ENCODE measurements around the gene ZC3H12C.

The ZC3H12C gene

DNA sequence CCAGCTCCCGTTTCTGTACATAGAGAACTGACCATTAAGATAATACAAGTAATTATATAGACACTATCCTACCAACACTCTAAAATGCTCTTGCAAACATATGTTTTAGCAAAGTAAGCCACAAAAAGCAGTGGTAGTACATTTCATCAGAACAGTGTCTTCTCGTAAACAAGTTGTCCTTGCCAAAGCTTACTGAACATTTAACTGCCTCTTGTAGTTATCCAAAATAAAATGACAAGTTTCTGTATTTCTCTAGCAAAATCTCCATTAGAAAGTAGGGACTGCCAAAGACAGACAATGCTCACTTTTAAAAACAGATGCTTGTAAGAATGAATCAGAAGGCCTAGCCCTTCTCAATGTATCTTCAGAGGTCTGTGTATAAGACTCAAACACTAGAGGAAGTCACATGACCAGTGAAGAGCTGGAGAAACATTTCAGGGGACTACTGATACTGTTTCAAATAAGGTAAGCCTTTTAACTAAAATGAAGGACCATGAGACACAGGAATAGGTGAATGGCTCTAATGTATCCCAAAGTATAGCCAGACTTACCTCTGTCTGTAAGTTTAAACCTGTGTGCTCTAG lies 7.8 kb upstream of the ZC3H12C start:
- H3K4me3 ChIP-seq (ENCODE audit: low read depth, low read length) = no peak overlapping the region
- no peaks in the 10 kb centered on the region for H3K36me3 ChIP-seq (replicated peaks)
- no peak for DNase-seq
- in situ Hi-C loops (cut with HindIII; ENCODE audit: low pct_ligation_motif_present, low sequenced_read_pairs) = no loop called here
- TF ChIP-seq, protein P1, sequence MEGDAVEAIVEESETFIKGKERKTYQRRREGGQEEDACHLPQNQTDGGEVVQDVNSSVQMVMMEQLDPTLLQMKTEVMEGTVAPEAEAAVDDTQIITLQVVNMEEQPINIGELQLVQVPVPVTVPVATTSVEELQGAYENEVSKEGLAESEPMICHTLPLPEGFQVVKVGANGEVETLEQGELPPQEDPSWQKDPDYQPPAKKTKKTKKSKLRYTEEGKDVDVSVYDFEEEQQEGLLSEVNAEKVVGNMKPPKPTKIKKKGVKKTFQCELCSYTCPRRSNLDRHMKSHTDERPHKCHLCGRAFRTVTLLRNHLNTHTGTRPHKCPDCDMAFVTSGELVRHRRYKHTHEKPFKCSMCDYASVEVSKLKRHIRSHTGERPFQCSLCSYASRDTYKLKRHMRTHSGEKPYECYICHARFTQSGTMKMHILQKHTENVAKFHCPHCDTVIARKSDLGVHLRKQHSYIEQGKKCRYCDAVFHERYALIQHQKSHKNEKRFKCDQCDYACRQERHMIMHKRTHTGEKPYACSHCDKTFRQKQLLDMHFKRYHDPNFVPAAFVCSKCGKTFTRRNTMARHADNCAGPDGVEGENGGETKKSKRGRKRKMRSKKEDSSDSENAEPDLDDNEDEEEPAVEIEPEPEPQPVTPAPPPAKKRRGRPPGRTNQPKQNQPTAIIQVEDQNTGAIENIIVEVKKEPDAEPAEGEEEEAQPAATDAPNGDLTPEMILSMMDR (IDR thresholded peaks at IDR 0.05; ENCODE audit: low read depth, low read length, missing control alignments) = no peak
- H3K27me3 ChIP-seq (replicated peaks) = no peaks in the 10 kb centered on the region
- H3K27ac ChIP-seq = no peak overlapping the region

GRCh38 chr11:110086892-110087309 lies 6.3 kb upstream of the ZC3H12C start:
- DNase-seq = peak; percentile 72
- Histone ChIP-seq H3K27ac (peak overlapping the region; percentile 31), H3K36me3 (replicated peaks) (no peaks in the 10 kb centered on the region)

DNA sequence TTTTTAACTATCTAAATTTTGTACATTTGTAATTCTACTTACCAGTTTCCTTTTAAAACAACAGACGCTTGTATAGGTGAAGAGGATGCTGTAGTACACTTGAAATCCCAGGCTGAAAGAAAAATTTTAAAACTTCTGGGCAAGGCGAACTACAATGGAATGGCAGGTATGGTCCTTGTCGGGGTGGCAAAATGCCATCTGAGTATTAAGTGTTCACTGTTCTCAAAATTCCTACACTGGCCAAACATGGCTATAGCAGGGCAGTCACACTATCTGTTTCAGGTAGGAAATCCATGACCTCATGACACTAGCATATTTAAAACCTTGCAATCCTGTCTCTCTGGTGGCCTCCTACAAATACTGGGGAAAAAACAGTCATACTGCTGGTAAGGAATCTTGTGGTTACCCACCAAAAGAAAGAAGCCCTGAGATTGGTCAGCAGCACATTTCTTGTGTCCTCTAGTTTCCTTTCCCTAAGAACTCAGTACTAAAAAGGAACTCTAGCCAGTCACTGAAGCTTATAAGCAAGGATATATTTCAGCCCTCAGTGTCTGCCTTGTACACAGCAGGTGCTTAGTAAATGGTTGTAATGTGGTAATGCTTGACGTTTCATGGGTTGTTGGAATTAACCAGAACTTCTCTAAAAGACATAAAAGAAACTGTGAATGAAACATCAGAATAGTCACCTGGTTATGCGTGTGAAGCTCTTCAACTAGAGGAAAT lies 5.2 kb upstream of the ZC3H12C start:
- TF ChIP-seq, protein P1 (IDR thresholded peaks at IDR 0.05; ENCODE audit: low read depth, low read length, missing control alignments) = no peak
- Histone ChIP-seq H3K27ac (peak overlapping the region; percentile 15), H3K4me3 (ENCODE audit: low read depth, low read length) (no peak overlapping the region), H3K36me3 (replicated peaks) (no peaks in the 10 kb centered on the region), H3K27me3 (replicated peaks) (no peaks in the 10 kb centered on the region)
- DNase-seq = peak; percentile 73
- in situ Hi-C loops (cut with HindIII; ENCODE audit: low pct_ligation_motif_present, low sequenced_read_pairs) = no loop called here

More at GRCh38 chr11:110086892-110087309, 6.3 kb upstream of the ZC3H12C start:
- H3K4me3 ChIP-seq (ENCODE audit: low read depth, low read length) = no peak overlapping the region
- TF ChIP-seq, protein P1 (IDR thresholded peaks at IDR 0.05; ENCODE audit: low read depth, low read length, missing control alignments) = no peak
- no peaks in the 10 kb centered on the region for H3K27me3 ChIP-seq (replicated peaks)
- in situ Hi-C loops (cut with HindIII; ENCODE audit: low pct_ligation_motif_present, low sequenced_read_pairs) = no loop called here

DNA sequence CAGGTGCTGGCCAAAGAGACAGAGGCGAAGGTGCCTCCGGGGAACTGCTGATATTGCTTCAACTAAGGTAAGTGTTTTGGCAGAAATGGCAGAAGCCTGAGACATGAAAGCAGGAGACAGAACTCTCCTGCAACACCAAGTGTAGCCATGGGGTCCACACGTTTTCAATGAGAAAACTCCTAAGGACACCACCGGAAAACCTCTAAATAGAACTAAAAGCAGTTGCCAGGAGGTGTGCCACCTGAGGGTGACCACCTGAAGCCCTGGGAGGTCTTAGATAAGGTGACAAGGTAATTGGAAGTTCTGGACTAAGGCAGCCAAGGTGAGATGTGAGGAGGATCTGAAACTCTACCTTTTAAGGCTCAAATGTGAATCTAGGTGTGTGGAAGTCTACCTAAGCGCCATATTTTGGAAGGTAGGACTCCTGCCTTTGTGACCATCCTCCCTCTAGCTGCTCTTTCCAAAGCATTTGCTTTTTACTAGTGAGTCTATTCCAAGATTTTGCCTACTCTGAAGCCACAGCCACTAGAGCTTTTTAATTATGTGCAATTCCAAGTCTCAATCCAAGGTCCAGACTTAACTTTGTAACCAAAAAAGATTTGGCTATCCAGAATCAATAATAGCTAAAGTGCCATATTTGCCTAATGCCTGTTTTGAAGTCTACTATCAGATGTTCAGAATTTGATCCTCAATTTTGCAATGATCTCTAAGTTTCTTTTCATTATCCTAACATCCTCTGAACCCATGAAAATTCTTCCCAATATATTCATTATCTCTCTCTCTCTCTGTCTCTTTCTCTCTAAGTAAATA lies 4.5 kb upstream of the ZC3H12C start:
- H3K4me3 ChIP-seq (ENCODE audit: low read depth, low read length) = no peak overlapping the region
- in situ Hi-C loops (cut with HindIII; ENCODE audit: low pct_ligation_motif_present, low sequenced_read_pairs) = no loop called here
- H3K27ac ChIP-seq = peak overlapping the region; percentile 15
- H3K27me3 ChIP-seq (replicated peaks) = no peaks in the 10 kb centered on the region
- H3K36me3 ChIP-seq (replicated peaks) = peaks cover 3% of the 10 kb centered on the region
- no peak for DNase-seq
- TF ChIP-seq, protein P1 (IDR thresholded peaks at IDR 0.05; ENCODE audit: low read depth, low read length, missing control alignments) = no peak

DNA sequence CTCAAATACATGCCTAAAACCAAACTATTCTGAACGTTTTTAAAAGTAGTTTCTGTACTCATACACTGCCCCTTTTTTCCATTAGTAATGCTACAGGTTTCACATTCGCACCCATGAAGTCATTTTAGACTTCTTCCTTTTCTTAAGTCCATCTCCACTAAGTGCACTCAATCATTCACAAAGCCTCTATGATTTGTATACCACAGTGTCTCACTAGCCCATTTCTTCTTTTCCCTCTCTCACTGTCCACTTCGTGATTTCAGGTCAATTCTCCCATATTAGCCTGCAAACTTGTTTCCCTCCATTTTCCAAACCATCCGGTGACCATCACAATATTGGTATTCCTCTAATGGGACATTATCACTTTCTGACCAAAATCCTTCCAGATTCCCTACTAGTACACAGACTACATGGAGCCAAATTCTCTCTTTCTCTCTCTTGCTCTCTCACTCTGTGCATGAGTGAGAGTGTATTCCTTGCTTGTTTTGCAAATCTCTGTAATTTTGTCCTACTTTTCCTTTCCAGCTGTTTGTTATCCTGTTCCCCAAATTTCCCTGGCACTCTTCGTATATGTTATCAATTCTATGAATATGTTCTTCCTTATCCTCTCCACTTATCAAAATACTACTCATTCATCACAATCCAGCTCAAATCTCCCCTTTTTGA lies 3.4 kb upstream of the ZC3H12C start:
- Histone ChIP-seq H3K4me3 (ENCODE audit: low read depth, low read length) (no peak overlapping the region), H3K36me3 (replicated peaks) (peaks cover 3% of the 10 kb centered on the region), H3K27ac (no peak overlapping the region), H3K27me3 (replicated peaks) (no peaks in the 10 kb centered on the region)
- DNase-seq = no peak
- in situ Hi-C loops (cut with HindIII; ENCODE audit: low pct_ligation_motif_present, low sequenced_read_pairs) = no loop called here
- TF ChIP-seq, protein P1 (IDR thresholded peaks at IDR 0.05; ENCODE audit: low read depth, low read length, missing control alignments) = no peak

Measured in brain microvascular endothelial cell (primary cell).